Subcutaneous adipose tissue (tissue), 4 donors: ENCODE measurements around the gene KCNIP2. TPM values are rescaled to one million over a fixed set of nuclear protein-coding genes. Genes with fewer than 3 reads are reported as not detected.

ENCODE experiments used
- CTCF ChIP-seq: fragments of 450-650 bp; IDR thresholded peaks from one replicate; pipeline ENCODE4 v1.5.1; 2016; ENCODE audit warnings: low read depth, mild to moderate bottlenecking, control low read depth, antibody characterized with exemption, moderate library complexity
- total RNA-seq, 4 donors: library from RNA; depleted of rRNA; stranded (reverse); fragments of >200 nt; gene quantifications; one replicate each; pipeline ENCODE4 v1.1.0, GENCODE V29; 2016

KCNIP2 gene
- total RNA-seq, 4 donors from 2014 or later, result 40.6 to 472 (median 78.2) TPM

- TF ChIP-seq CTCF, result no peak
Measured at GRCh38 chr10:101881036-101881774, 37.6 kb upstream of the KCNIP2 start.

- TF ChIP-seq CTCF, result no peak
Measured at GRCh38 chr10:101880232-101880573, 36.6 kb upstream of the KCNIP2 start.

- TF ChIP-seq CTCF, result no peak
Measured at GRCh38 chr10:101879456-101880231, 36.0 kb upstream of the KCNIP2 start.

GRCh38 chr10:101878869-101879268 lies 35.3 kb upstream of the KCNIP2 start:
- TF ChIP-seq CTCF, result no peak

- TF ChIP-seq CTCF, result no peak
Measured at GRCh38 chr10:101875068-101875688, 31.6 kb upstream of the KCNIP2 start.

GRCh38 chr10:101874252-101874651 lies 30.7 kb upstream of the KCNIP2 start:
- no peak for TF ChIP-seq CTCF

GRCh38 chr10:101867931-101868330 lies 24.3 kb upstream of the KCNIP2 start:
- TF ChIP-seq CTCF, result no peak
